Right lobe of liver (tissue), 6 donors: Measurements from ENCODE around the gene GLIPR2. TPM values are rescaled to one million over a fixed set of nuclear protein-coding genes. Genes with fewer than 3 reads are reported as not detected.

Experiments used
- ATAC-seq, 4 donors: fragments of 200-7000 bp; cut with Tn5 transposase; one replicate each; pipeline ENCODE4 v1.9.1; 2020; ENCODE audit warnings: mild to moderate bottlenecking in 4 of 4, moderate library complexity in 4 of 4
- DNase-seq, 3 donors: peaks; one replicate each; pipeline ENCODE4 v3.0.0-alpha.2; 2020
- H3K27ac ChIP-seq, 3 donors: fragments of 200-600 bp; one replicate each; pipeline ENCODE4 v1.8.0; 2022
- H3K27me3 ChIP-seq, 2 donors: fragments of 200-600 bp; one replicate each; pipeline ENCODE4 v1.8.0; 2022
- H3K36me3 ChIP-seq, 4 donors: fragments of 200-600 bp; sonication (generic) in 1 of 4; one replicate each; pipeline versions ENCODE4 v1.5.1 to v1.8.0; 2017 to 2022; ENCODE audit warnings: control low read depth in 1 of 4
- H3K4me1 ChIP-seq, 4 donors: fragments of 200-600 bp; sonication (generic) in 1 of 4; one replicate each; pipeline versions ENCODE4 v1.5.1 to v1.8.0; 2017 to 2022; ENCODE audit warnings: control low read depth in 1 of 4
- H3K4me3 ChIP-seq, 3 donors: fragments of 200-600 bp; one replicate each; pipeline ENCODE4 v1.8.0; 2022
- H3K9me3 ChIP-seq, 4 donors: fragments of 200-600 bp; sonication (generic) in 1 of 4; one replicate each; pipeline versions ENCODE4 v1.5.1 to v1.8.0; 2017 to 2022; ENCODE audit warnings: control low read depth in 1 of 4
- POLR2A ChIP-seq: fragments of 450-650 bp; IDR thresholded peaks from one replicate; pipeline ENCODE4 v1.6.1; 2017; ENCODE audit warnings: antibody characterized with exemption, mild to moderate bottlenecking
- WGBS: methylation state at CpG from one replicate; pipeline ENCODE4 v1.1.6; 2018; ENCODE audit warnings: low coverage, low lambda C conversion rate; ENCODE audit not compliant: insufficient coverage; ENCODE audit errors: missing lambda C conversion rate; 5-methylcytosine and 5-hydroxymethylcytosine counted together
- intact Hi-C, 2 donors: fragments of 100-400 bp; cut with DNase I; formaldehyde crosslinking; loops; one replicate each; pipeline versions ENCODE4 v1.11.2 to v1.14.1; 2022
- total RNA-seq, 6 experiments: library from RNA; depleted of rRNA in 2 of 6; stranded (reverse); fragments of >200 nt in 2 of 6; fragmentation: NEBNext Ultra II Directional in 3 of 6; extraction: Animal tissue kit (Norgen Biotek cat#: 25700) in 3 of 6; gene quantifications; one replicate each; pipeline versions ENCODE4 v1.1.0 to v1.2.4, GENCODE V29; 2016 to 2023
- TF ChIP-seq, protein P1 (sequence below), 4 donors: fragments of 200-600 bp in 3 of 4; fragments of 450-650 bp in 1 of 4; IDR thresholded peaks; one replicate each; pipeline versions ENCODE4 v1.5.1 to v1.8.0; 2016 to 2022; ENCODE audit warnings: antibody characterized with exemption in 4 of 4, mild to moderate bottlenecking in 2 of 4
- donor health status: DM: no; HTN: yes; CAD: no.
- donor health status: DM: no; HTN: no; CAD: no.
- donor health status: DM: no; HTN: no; CAD: no.
- donor health status: DM: no; HTN: yes; CAD: no.
- donor health status: DM: no; HTN: yes; CAD: no.

GLIPR2 gene
- total RNA-seq, 6 experiments from 2014 or later = 1.2 to 3.9 (median 2.5) TPM

DNA sequence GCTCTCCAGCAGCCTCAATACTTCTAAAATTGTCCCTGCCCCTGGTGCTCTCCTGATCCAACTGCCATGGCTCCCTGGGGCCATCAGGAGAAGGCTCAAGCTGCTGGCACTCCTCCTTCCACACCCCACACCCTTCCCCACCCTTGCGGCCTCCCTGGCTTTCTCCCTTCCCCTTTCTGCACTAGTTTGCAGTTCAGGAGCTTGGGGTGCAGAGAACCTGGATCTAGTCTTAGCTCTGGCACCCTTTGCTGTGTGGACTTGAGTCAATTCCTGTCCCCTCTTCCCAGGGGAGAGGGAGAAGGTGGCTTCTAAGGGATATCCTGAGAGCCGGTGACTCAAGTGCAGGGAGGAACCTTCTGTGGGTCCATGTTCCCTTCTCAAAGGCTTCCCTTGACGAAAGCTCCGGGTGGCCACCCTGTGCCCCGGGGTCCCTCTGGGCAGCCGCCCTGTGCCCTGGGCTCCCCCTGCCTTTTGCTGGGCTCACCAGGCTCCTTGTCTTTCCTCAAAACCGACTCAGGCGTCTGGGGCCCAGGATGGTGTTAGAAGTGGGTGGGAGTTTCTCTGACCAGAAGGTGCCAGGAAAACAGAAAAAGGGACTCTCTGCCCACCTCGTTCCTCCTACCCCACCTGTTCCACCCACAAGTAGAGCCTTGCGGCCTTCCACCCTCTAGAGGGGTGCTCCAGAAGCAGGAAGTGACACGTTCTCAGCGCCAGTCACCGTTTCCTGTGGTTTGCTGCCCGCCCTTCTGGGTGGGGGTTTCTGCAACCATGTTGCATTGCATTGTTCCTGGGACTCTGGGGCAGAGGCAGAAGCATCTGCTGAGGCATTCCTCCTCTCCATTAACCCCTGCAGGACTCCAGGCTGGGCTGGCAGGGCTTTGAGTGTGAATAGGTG lies 15.0 kb downstream of the GLIPR2 start:
- ATAC-seq (peak; percentile 56 to 75 (median 66)), DNase-seq (peak in 2 of 3 donors; percentile 62 to 78)
- Histone ChIP-seq H3K27ac (peak overlapping the region in 2 of 3 donors; percentile 68 to 76), H3K4me1 (no peaks in the 10 kb centered on the region), H3K9me3 (no peaks in the 10 kb centered on the region), H3K36me3 (no peaks in the 10 kb centered on the region), H3K4me3 (no peak overlapping the region), H3K27me3 (no peaks in the 10 kb centered on the region)
- 47% methylated on average over 5 of the region's 14 CpGs for WGBS
- TF ChIP-seq POLR2A = no peak
- TF ChIP-seq, protein P1, sequence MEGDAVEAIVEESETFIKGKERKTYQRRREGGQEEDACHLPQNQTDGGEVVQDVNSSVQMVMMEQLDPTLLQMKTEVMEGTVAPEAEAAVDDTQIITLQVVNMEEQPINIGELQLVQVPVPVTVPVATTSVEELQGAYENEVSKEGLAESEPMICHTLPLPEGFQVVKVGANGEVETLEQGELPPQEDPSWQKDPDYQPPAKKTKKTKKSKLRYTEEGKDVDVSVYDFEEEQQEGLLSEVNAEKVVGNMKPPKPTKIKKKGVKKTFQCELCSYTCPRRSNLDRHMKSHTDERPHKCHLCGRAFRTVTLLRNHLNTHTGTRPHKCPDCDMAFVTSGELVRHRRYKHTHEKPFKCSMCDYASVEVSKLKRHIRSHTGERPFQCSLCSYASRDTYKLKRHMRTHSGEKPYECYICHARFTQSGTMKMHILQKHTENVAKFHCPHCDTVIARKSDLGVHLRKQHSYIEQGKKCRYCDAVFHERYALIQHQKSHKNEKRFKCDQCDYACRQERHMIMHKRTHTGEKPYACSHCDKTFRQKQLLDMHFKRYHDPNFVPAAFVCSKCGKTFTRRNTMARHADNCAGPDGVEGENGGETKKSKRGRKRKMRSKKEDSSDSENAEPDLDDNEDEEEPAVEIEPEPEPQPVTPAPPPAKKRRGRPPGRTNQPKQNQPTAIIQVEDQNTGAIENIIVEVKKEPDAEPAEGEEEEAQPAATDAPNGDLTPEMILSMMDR (IDR thresholded peaks at IDR 0.05) = no peak
- intact Hi-C loops = no loop called here

DNA sequence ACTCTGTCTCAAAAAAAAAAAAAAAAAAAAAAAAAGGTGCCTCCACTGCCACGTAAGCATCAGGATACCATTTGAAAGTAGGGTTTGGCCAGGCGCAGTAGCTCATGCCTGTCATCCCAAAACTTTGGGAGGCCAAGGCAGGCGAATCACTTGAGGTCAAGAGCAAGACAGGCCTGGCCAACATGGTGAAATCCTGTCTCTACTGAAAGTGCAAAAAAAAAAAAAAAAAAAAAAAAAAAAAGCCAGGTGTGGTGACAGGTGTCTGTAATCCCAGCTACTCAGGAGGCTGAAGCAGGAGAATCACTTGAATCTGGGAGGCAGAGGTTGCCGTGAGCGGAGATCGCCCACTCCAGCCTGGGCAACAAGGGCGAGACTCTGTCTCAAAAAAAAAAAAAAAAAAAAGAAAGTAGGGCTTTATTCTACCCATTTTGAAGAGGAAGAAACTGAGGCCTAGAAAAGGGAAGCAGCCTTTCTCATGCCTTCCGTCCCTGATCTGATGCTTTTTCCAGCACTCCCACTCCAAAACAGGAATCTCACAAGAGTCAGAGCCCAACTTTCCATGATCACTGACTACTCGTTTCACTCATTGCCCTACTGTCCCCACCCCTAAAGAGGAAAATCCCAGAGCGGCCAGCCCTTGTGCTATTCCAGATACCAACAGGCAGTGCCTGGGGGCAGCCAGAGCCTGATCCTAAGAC lies 16.4 kb downstream of the GLIPR2 start:
- WGBS = 79% methylated on average over 10 of the region's 10 CpGs
- no peak for TF ChIP-seq POLR2A
- TF ChIP-seq, protein P1 (IDR thresholded peaks at IDR 0.05) = no peak
- intact Hi-C loops = no loop called here
- Histone ChIP-seq H3K4me1 (no peaks in the 10 kb centered on the region), H3K27ac (no peak overlapping the region), H3K27me3 (no peaks in the 10 kb centered on the region), H3K4me3 (no peak overlapping the region), H3K9me3 (no peaks in the 10 kb centered on the region), H3K36me3 (no peaks in the 10 kb centered on the region)
- DNase-seq = no peak
- ATAC-seq = no peak

GRCh38 chr9:36153746-36154145 lies 17.2 kb downstream of the GLIPR2 start:
- Histone ChIP-seq H3K9me3 (no peaks in the 10 kb centered on the region), H3K36me3 (no peaks in the 10 kb centered on the region), H3K27ac (peak overlapping the region in 1 of 3 donors; percentile 12), H3K27me3 (no peaks in the 10 kb centered on the region), H3K4me1 (no peaks in the 10 kb centered on the region), H3K4me3 (no peak overlapping the region)
- 64% methylated on average over 7 of the region's 9 CpGs for WGBS
- TF ChIP-seq, protein P1 (IDR thresholded peaks at IDR 0.05) = no peak
- TF ChIP-seq POLR2A = no peak
- no peak for ATAC-seq
- intact Hi-C loops = no loop called here
- DNase-seq = no peak

DNA sequence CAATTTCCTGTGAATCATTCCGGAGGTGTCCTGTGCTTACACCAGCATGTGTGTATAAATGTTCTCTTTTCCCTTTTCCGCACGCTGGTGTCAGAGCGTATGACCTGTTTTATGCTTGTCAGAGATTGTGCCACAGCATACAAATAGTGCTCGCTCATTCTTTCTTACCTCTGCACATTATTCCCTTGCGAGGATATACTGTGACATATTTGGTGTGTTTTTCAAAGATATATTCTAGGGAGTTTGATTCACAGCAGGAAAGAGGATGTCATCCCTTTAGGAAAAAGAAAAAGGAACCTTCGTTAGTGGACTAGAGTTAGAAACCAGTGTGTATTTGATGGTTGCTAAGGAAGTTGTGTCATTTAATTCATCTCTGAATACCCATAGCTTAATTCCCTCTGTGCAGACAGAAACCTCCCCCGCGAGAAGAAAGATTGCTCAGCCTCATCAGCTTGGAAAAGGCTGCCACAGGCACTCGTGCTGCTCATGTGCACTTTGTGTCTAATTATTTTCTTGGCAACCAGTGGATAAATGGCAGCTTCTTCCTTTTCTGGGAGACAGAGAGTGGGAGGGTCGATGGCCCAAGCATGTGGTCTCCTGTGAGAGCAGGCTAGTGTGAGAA lies 17.9 kb downstream of the GLIPR2 start:
- TF ChIP-seq, protein P1 (IDR thresholded peaks at IDR 0.05) = no peak
- TF ChIP-seq POLR2A = no peak
- WGBS = 38% methylated on average over 11 of the region's 11 CpGs
- no peaks in the 10 kb centered on the region for H3K4me1 ChIP-seq
- no peaks in the 10 kb centered on the region for H3K9me3 ChIP-seq
- no peaks in the 10 kb centered on the region for H3K36me3 ChIP-seq
- H3K4me3 ChIP-seq = no peak overlapping the region
- no peaks in the 10 kb centered on the region for H3K27me3 ChIP-seq
- ATAC-seq = peak; percentile 45 to 67 (median 64)
- DNase-seq = no peak
- peak overlapping the region in 2 of 3 donors; percentile 12 to 49 for H3K27ac ChIP-seq
- intact Hi-C loops = no loop called here
